ENCODE data around the gene CDK13. TPM values are rescaled to one million over a fixed set of nuclear protein-coding genes. Genes with fewer than 3 reads are reported as not detected.
"Not testable (repeated sequence)": the region's sequence is repeated elsewhere in the genome, so short reads cannot be mapped to it uniquely, and the experiment has no call there.

The CDK13 gene
- total and polyA plus RNA-seq, 4 donors: 13.3 to 124 (median 30.8) TPM

DNA sequence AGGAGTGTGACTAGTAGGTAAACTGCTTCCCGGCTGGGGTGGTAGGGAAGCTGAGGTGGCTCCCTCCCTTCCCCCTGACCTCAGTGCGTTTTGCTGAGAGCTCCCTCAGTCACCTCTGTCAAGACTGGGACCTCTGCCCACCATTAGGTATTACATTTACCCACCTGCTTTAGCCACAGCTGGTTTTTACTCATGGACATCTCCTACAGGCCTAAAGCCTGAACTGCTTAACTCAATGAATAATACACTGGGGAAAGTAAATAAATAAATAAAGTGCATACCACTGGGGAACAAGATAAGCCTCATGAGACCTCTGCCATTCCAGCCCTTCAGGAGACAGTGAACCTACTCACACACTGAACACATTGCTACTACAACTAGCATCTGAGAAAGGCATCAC lies 38.9 kb upstream of the CDK13 start:
- 75 to 85% methylated on average over 2 of the region's 2 CpGs for WGBS, 2 donors
- Histone ChIP-seq H3K36me3 (ENCODE audit: control insufficient read depth in 4 of 4, insufficient read depth in 4 of 4, low read length in 4 of 4) (no peaks in the 10 kb centered on the region), H3K4me3 (no peak overlapping the region), H3K4me1 (ENCODE audit: control insufficient read depth in 5 of 5, insufficient read depth in 5 of 5, low read length in 5 of 5) (peaks cover 0 to 2% (median 0%) of the 10 kb centered on the region in 5 donors), H3K9me3 (ENCODE audit: control insufficient read depth in 4 of 4, insufficient read depth in 3 of 4, low read length in 3 of 4) (peaks cover 0 to 7% (median 3%) of the 10 kb centered on the region in 4 donors), H3K27ac (ENCODE audit: low read depth in 1 of 2, low read length in 1 of 2) (no peak overlapping the region), H3K27me3 (ENCODE audit: control insufficient read depth in 3 of 3, insufficient read depth in 3 of 3, low read length in 2 of 3) (no peaks in the 10 kb centered on the region), H3K9ac (ENCODE audit: insufficient read depth in 1 of 2, low read length in 2 of 2) (no peak overlapping the region)
- ATAC-seq (ENCODE audit: insufficient read depth, low FRiP score): no peak
- DNase-seq: no peak
- TF ChIP-seq, protein P1, sequence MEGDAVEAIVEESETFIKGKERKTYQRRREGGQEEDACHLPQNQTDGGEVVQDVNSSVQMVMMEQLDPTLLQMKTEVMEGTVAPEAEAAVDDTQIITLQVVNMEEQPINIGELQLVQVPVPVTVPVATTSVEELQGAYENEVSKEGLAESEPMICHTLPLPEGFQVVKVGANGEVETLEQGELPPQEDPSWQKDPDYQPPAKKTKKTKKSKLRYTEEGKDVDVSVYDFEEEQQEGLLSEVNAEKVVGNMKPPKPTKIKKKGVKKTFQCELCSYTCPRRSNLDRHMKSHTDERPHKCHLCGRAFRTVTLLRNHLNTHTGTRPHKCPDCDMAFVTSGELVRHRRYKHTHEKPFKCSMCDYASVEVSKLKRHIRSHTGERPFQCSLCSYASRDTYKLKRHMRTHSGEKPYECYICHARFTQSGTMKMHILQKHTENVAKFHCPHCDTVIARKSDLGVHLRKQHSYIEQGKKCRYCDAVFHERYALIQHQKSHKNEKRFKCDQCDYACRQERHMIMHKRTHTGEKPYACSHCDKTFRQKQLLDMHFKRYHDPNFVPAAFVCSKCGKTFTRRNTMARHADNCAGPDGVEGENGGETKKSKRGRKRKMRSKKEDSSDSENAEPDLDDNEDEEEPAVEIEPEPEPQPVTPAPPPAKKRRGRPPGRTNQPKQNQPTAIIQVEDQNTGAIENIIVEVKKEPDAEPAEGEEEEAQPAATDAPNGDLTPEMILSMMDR (IDR thresholded peaks at IDR 0.05; ENCODE audit: control extremely low read depth, extremely low read depth): no peak

DNA sequence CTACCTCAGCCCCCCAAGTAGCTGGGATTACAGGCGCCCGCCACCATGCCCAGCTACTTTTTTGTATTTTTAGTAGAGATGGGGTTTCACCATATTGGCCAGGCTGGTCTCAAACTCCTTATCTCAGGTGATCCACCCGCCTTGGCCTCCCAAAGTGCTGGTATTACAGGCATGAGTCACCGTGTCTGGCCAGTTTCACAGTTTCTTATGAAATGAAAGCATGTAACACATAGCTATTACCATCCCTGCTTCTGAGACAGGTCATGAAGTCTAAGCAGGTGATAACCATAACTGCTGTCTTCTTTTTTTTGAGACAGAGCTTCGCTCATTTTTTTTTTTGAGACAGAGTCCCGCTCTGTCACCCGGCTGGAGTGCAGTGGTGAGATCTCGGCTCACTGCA lies 34.2 kb upstream of the CDK13 start:
- H3K27me3 ChIP-seq (ENCODE audit: control insufficient read depth in 3 of 3, insufficient read depth in 3 of 3, low read length in 2 of 3); H3K4me3 ChIP-seq; ATAC-seq (ENCODE audit: insufficient read depth, low FRiP score); H3K4me1 ChIP-seq (ENCODE audit: control insufficient read depth in 5 of 5, insufficient read depth in 5 of 5, low read length in 5 of 5); H3K36me3 ChIP-seq (ENCODE audit: control insufficient read depth in 4 of 4, insufficient read depth in 4 of 4, low read length in 4 of 4); DNase-seq; H3K9ac ChIP-seq (ENCODE audit: insufficient read depth in 1 of 2, low read length in 2 of 2); H3K9me3 ChIP-seq (ENCODE audit: control insufficient read depth in 4 of 4, insufficient read depth in 3 of 4, low read length in 3 of 4); H3K27ac ChIP-seq (ENCODE audit: low read depth in 1 of 2, low read length in 1 of 2): not testable (repeated sequence)
- 92 to 93% methylated on average over 8 of the region's 8 CpGs for WGBS, 2 donors

DNA sequence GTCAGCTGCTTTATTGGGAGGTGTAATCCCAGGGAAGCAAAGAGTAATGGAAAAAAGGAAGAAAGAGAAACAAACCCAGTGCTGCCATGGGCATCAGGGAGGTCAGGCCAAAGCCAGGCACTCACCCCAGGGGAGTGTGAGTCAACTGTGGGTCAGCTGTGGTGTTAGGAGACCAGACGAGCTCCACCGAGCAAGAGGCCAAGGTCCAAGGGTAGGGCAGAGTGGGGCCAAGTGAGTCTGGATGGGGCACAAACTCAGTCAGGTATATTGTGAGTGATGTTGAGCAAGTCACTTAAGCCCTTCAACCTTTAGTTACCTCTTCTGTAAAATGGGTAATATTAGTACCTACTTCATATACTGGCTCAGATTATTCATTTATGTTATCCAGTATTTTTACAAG lies 30.4 kb upstream of the CDK13 start:
- Histone ChIP-seq H3K4me3 (no peak overlapping the region), H3K4me1 (ENCODE audit: control insufficient read depth in 5 of 5, insufficient read depth in 5 of 5, low read length in 5 of 5) (no peaks in the 10 kb centered on the region), H3K27ac (ENCODE audit: low read depth in 1 of 2, low read length in 1 of 2) (no peak overlapping the region), H3K27me3 (ENCODE audit: control insufficient read depth in 3 of 3, insufficient read depth in 3 of 3, low read length in 2 of 3) (no peaks in the 10 kb centered on the region), H3K9me3 (ENCODE audit: control insufficient read depth in 4 of 4, insufficient read depth in 3 of 4, low read length in 3 of 4) (no peaks in the 10 kb centered on the region), H3K9ac (ENCODE audit: insufficient read depth in 1 of 2, low read length in 2 of 2) (no peak overlapping the region), H3K36me3 (ENCODE audit: control insufficient read depth in 4 of 4, insufficient read depth in 4 of 4, low read length in 4 of 4) (no peaks in the 10 kb centered on the region)
- no peak for DNase-seq
- TF ChIP-seq, protein P1 (IDR thresholded peaks at IDR 0.05; ENCODE audit: control extremely low read depth, extremely low read depth): no peak
- WGBS, 2 donors: 94 to 95% methylated on average over 2 of the region's 2 CpGs
- ATAC-seq (ENCODE audit: insufficient read depth, low FRiP score): no peak

GRCh38 chr7:39921506-39922175 lies 28.4 kb upstream of the CDK13 start:
- DNase-seq (peak in 1 of 3 donors; percentile 6), ATAC-seq (ENCODE audit: insufficient read depth, low FRiP score) (no peak)
- H3K27me3 ChIP-seq (ENCODE audit: control insufficient read depth in 3 of 3, insufficient read depth in 3 of 3, low read length in 2 of 3): no peaks in the 10 kb centered on the region
- H3K36me3 ChIP-seq (ENCODE audit: control insufficient read depth in 4 of 4, insufficient read depth in 4 of 4, low read length in 4 of 4): no peaks in the 10 kb centered on the region
- H3K9ac ChIP-seq (ENCODE audit: insufficient read depth in 1 of 2, low read length in 2 of 2): no peak overlapping the region
- 69 to 80% methylated on average over 7 of the region's 7 CpGs for WGBS, 2 donors
- TF ChIP-seq, protein P1 (IDR thresholded peaks at IDR 0.05; ENCODE audit: control extremely low read depth, extremely low read depth): no peak
- H3K4me1 ChIP-seq (ENCODE audit: control insufficient read depth in 5 of 5, insufficient read depth in 5 of 5, low read length in 5 of 5): no peaks in the 10 kb centered on the region
- H3K4me3 ChIP-seq: no peak overlapping the region
- H3K27ac ChIP-seq (ENCODE audit: low read depth in 1 of 2, low read length in 1 of 2): no peak overlapping the region
- no peaks in the 10 kb centered on the region for H3K9me3 ChIP-seq (ENCODE audit: control insufficient read depth in 4 of 4, insufficient read depth in 3 of 4, low read length in 3 of 4)
